ENCODE results near the gene PTPRK.
"Not testable (repeated sequence)": the region's sequence is repeated elsewhere in the genome, so short reads cannot be mapped to it uniquely, and the experiment has no call there.

PTPRK gene

DNA sequence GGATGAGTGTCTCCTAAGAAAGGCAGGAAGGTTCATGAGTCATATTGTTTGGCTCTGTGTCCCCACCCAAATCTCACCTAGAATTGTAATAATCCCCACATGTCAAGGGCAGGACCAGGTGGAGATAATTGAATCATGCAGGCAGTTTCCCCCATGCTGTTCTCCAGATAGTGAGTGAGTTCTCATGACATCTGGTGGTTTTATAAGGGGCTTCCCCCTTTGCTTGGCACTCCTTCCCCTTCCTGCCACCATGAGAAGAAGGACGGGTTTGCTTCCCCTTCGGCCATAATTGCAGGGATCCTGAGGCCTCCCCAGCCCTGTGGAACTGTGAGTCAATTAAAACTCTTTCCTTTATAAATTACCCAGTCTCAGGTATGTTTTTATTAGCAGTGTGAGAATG, 542.2 kb downstream of the PTPRK start:
- not testable (repeated sequence) for DNase-seq

DNA sequence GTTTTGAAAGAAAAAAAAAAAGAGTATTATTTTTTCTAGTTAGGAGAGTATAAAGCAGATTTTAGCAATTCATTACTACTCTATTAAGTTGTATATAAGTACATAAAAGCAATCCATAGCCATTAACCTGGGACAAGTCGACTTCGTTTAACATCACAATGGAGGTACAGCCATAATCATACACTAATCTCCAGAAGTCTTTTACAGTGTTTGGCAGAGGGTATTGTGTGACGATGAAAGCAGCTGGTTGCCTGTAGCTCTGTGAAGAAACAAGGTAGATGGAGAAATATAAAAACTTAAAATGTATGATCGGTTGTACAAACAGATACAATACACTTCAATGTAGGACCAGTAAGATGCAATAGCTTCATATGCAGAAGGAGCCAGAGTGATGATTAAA, 543.6 kb downstream of the PTPRK start:
- no peak for DNase-seq

- DNase-seq, result no peak
Observed at GRCh38 chr6:127976111-127976510, 544.3 kb downstream of the PTPRK start.

DNA sequence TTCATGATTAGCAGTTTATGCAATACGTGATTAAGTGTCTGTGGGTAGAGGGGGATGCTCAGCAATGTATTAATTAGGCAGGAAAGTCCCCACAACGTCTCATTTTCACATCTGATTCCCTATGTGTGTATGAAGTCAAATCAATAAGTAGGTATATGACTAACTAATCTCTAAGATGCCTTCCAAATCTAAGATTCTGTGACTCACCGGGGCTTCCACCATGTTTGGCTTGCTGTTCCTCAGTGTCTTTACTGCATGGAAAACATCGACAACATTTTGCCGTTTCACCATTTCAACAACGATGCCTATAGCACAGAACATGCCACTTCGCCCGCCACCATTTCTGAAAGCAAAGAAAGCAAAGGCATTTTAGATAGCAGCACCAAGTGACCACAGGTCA, 547.6 kb downstream of the PTPRK start:
- DNase-seq, result no peak

GRCh38 chr6:127971945-127972391, 548.4 kb downstream of the PTPRK start:
- no peak for DNase-seq

DNA sequence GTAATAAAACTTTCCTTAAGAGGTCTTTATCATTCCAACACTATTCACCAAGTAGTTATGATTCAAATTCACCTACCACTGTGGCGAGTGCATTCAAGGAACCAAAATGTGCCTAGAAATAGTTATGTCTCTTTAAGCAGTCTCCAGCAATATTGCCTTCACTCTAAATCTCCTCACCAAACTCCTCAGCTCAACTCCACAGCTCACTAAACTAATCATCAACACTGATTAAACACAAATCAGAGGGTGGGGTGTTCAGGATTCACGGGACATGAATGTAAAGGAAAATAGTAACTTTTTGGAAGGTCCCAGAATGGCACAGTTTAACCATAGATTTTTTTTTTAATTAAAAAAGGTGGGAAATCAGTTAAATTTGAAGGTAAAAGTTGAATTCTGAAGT, 549.0 kb downstream of the PTPRK start:
- no peak for DNase-seq

DNA sequence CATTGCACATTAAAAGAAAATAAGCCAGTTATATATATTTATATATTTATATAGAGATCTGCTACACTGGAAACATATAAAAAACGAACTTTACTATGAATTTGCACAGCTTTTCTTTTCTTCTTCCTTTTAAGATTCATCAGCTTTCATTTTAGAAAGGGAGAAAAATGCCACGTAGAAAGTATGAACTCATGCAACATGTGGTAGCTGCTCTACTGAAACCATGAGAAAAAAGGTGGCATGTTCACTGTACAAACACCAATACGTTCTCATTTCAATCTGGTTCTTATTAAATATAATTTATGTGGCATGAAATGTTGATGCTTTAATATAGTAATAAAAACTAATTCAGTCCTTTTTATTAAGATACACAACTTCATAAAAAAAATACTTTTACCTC, 550.7 kb downstream of the PTPRK start:
- no peak for DNase-seq

DNA sequence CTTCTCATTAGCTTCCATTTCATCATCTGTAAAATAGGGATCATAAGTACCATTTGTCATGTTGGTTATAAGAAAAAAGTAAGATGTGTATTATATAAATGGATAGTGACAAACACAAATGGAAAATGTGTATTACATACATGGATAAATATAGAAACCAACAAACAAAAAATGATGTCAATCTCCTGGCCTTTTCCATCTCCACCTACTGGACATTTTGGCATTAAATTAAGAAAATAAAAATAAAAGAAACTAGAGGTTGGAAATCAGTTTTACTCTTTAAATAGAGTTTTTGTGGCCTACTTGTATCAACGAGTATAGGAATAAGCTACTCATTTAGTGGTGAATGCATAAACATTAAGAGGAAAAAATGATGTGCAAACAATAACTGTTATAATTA, 552.0 kb downstream of the PTPRK start:
- no peak for DNase-seq

- DNase-seq, result no peak
Observed at GRCh38 chr6:127967708-127968107, 552.7 kb downstream of the PTPRK start.

DNA sequence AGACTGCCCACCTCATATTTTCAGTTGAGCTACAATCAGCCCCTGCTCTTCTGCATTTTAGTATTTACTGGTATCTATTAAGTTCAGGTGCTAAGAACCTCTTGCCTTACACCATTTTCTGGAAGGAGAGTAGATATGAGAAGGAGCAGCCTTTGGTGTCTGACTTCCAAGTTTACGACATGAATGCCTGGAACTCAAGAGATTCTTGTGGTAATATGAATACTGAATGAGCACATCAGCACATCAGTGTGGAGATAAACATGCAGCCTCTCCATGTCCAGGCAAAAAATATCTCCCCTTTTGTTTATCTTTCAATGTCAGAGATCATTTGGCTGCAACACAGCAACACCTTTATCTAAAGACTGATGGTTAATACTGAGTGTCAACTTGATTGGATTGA, 553.8 kb downstream of the PTPRK start:
- DNase-seq, result no peak

DNA sequence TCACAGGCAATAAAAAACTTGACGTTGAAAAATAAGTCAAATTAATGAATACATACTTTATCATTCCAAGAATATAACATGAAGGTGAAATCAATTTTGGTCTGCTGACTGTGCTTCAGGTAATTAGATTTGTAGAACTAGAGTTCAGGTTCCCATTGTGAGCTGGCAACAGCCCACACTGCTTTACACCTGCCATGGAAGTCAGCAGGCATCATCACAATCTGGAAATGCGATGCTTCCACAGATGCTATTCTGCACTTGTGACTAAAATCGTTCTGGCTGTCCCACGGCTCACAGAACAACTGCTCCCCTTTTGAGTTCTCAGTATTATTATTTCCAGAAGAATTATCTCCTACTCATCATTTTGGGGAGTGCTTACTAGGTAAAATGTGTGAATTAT, 556.9 kb downstream of the PTPRK start:
- no peak for DNase-seq

GRCh38 chr6:127959869-127960268, 560.5 kb downstream of the PTPRK start:
- DNase-seq, result no peak

- no peak for DNase-seq
Observed at GRCh38 chr6:127956956-127957355, 563.4 kb downstream of the PTPRK start.

- no peak for DNase-seq
Observed at GRCh38 chr6:127956260-127956888, 564.0 kb downstream of the PTPRK start.

- no peak for DNase-seq
Observed at GRCh38 chr6:127954082-127954481, 566.3 kb downstream of the PTPRK start.

DNA sequence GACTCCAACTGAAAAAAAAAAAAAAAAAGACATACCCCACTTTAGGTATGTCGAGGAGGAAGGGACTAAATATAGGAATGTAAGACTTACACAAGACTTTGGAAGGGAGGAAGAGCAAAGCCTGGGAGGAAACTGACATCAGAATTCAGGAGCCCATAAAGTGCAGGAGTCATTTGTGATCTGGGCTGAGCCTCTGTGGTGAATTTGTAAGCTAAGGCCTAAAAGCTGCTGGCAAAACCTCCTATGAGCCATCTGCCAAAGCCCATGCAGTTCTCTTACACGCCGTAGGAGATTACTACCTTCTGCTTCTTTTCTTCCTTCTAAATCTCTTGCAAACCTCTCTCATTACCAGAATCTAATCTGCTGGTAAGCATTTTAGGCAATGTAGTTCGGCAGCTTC, 567.6 kb downstream of the PTPRK start:
- no peak for DNase-seq

DNA sequence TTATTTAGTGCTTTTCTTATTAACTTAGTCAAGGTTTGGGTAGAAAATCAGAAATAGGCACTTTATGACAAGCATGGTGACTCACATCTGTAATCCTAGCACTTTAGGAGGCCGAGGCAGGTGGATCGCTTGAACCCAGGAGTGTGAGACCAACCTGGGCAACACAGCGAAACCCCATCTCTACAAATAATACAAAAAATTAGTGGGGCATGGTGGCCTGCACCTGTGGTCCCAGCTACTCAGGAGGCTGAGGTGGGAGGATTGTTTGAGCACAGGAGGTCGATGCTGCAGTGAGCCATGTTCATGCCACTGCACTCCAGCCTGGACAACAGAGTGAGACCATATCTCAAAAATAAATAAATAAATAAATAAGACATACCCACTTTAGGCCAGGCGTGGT, 568.2 kb downstream of the PTPRK start:
- no peak for DNase-seq

DNA sequence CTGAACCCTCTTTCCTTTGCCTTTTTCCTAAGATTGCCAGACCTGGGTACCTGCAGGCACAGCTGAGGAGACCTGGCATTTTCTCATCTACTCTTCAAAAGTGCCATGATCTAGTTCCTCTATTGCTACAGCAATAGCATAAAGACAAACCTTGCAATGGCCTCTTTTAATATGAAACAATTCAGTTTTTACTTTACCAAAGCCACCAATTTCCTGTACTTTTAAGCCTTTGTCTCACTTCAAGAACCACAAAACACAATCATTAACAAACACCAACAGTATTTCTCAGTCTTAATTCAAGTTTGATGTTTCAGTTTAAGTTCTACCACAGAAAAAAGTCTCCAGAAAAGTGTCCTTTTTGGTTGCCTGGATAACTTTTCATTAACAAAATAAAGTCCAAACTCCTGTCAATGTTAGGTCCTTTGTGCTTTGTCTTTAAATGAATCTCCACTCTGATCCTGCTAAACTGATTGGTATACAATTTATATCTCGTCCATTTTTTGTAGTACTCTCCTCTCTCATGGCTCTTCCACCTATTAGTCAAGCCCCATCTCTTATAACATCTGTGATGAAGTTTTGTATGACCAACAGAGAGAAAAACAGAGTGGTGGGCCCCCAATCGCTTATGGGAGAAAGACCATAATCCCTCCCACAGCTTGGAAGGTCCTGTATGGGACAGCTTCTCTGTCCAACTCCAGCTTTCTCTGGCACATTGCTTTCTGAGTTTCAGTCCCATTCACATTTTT, 569.1 kb downstream of the PTPRK start:
- no peak for DNase-seq

GRCh38 chr6:127950566-127951145, 569.7 kb downstream of the PTPRK start:
- DNase-seq, result no peak

DNA sequence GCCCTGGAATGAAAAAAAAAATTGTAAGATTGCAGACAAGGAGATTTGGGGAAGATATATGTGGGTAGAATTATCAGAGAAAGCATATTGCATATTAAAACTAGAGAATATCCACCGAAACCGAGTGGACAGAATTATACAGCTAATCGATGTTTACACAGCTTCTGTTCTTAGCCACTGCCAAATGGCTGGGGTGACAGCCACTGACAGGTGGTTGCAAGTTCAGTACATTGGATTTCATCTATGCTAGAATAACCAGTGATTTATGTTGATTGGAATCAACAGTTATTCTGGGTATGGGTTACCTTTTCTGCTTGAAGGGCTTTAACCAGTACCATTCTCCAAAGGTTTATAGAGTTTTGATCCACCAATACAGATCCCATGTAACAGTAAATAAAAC, 571.1 kb downstream of the PTPRK start:
- DNase-seq, result no peak

GRCh38 chr6:127946388-127946787, 574.0 kb downstream of the PTPRK start:
- DNase-seq, result no peak

- no peak for DNase-seq
Observed at GRCh38 chr6:127945434-127946097, 574.8 kb downstream of the PTPRK start.

- no peak for DNase-seq
Observed at GRCh38 chr6:127941228-127941627, 579.2 kb downstream of the PTPRK start.
